GM23248 (cell line): ENCODE results near the gene CISH. TPM values are rescaled to one million over a fixed set of nuclear protein-coding genes. Genes with fewer than 3 reads are reported as not detected.

Experiments
- DNase-seq: peaks from one replicate; pipeline ENCODE4 v3.0.0-alpha.2; 2015
- H2AFZ ChIP-seq: fragments of 200-600 bp; sonication (generic); 2 replicates; pipeline ENCODE4 v1.6.1; 2016; ENCODE audit warnings: antibody characterized with exemption
- H3F3A ChIP-seq: fragments of 200-600 bp; sonication (generic); 2 replicates; pipeline ENCODE4 v1.6.1; 2016; ENCODE audit warnings: mild to moderate bottlenecking, antibody characterized with exemption, mixed run types; ENCODE audit not compliant: insufficient read depth
- H3K27ac ChIP-seq: fragments of 200-600 bp; sonication (generic); 2 replicates; pipeline ENCODE4 v1.5.1; 2016; ENCODE audit warnings: mild to moderate bottlenecking
- H3K27me3 ChIP-seq: fragments of 200-600 bp; sonication (generic); replicated peaks from 2 replicates; pipeline ENCODE4 v1.6.1; 2016; ENCODE audit warnings: mild to moderate bottlenecking; ENCODE audit not compliant: insufficient read depth
- H3K36me3 ChIP-seq: fragments of 200-600 bp; sonication (generic); 2 replicates; pipeline ENCODE4 v1.6.1; 2016; ENCODE audit warnings: low read depth, mild to moderate bottlenecking
- H3K4me1 ChIP-seq: fragments of 200-600 bp; sonication (generic); 2 replicates; pipeline ENCODE4 v1.6.1; 2016; ENCODE audit warnings: mild to moderate bottlenecking; ENCODE audit not compliant: insufficient read depth
- H3K4me2 ChIP-seq: fragments of 200-600 bp; sonication (generic); one replicate; pipeline ENCODE4 v1.6.1; 2016; ENCODE audit warnings: mild to moderate bottlenecking; ENCODE audit not compliant: unreplicated experiment
- H3K4me3 ChIP-seq: fragments of 200-600 bp; sonication (generic); 2 replicates; pipeline ENCODE4 v1.5.1; 2016; ENCODE audit warnings: mild to moderate bottlenecking
- H3K79me2 ChIP-seq: fragments of 200-600 bp; sonication (generic); 2 replicates; pipeline ENCODE4 v1.6.1; 2016; ENCODE audit warnings: mild to moderate bottlenecking; ENCODE audit not compliant: insufficient read depth
- H3K9ac ChIP-seq: fragments of 200-600 bp; sonication (generic); 2 replicates; pipeline ENCODE4 v1.6.1; 2016; ENCODE audit warnings: mild to moderate bottlenecking
- H3K9me2 ChIP-seq: fragments of 200-600 bp; sonication (generic); 2 replicates; pipeline ENCODE4 v1.6.1; 2016; ENCODE audit warnings: mixed run types, mild to moderate bottlenecking, moderate library complexity; ENCODE audit not compliant: insufficient read depth
- H3K9me3 ChIP-seq: fragments of 200-600 bp; sonication (generic); one replicate; pipeline ENCODE4 v1.6.1; 2017; ENCODE audit warnings: low read depth
- H4K20me1 ChIP-seq: fragments of 200-600 bp; sonication (generic); 2 replicates; pipeline ENCODE4 v1.6.0; 2016; ENCODE audit not compliant: insufficient read depth
- EZH2 ChIP-seq: fragments of 200-600 bp; sonication (generic); IDR thresholded peaks from 2 replicates; pipeline ENCODE4 v1.6.1; 2018; ENCODE audit warnings: antibody characterized with exemption, mild to moderate bottlenecking; ENCODE audit not compliant: insufficient read depth, poor library complexity, severe bottlenecking
- EZH2phosphoT487 ChIP-seq: fragments of 200-600 bp; sonication (generic); IDR thresholded peaks from 2 replicates; pipeline ENCODE4 v1.6.1; 2018; ENCODE audit warnings: antibody characterized with exemption, moderate library complexity, mild to moderate bottlenecking, low read depth; ENCODE audit not compliant: insufficient read depth
- WGBS, 2 experiments: methylation state at CpG; one replicate each; pipeline ENCODE4 v1.1.6; 2015 to 2017; ENCODE audit warnings: low lambda C conversion rate in 2 of 2, low coverage in 1 of 2; ENCODE audit errors: missing lambda C conversion rate in 2 of 2; 5-methylcytosine and 5-hydroxymethylcytosine counted together
- in situ Hi-C: fragments of 300-500 bp; cut with MboI; formaldehyde crosslinking; loops from 2 replicates; pipeline ENCODE4 v1.15.0; 2020
- polyA plus RNA-seq: library from polyadenylated mRNA; unstranded; fragments of >200 nt; fragmentation: Nextera tagmentation; extraction: Ambion mirVana; gene quantifications from 2 replicates; pipeline ENCODE4 v1.2.1, GENCODE V29; 2016
- total RNA-seq: library from RNA; depleted of rRNA; stranded (reverse); fragments of >200 nt; shearing (Covaris generic); gene quantifications from 2 replicates; pipeline ENCODE4 v1.2.3, GENCODE V29; 2014

Gene CISH
- total and polyA plus RNA-seq, 2 experiments from 2014 or later, result 1.1 to 1.6 TPM

DNA sequence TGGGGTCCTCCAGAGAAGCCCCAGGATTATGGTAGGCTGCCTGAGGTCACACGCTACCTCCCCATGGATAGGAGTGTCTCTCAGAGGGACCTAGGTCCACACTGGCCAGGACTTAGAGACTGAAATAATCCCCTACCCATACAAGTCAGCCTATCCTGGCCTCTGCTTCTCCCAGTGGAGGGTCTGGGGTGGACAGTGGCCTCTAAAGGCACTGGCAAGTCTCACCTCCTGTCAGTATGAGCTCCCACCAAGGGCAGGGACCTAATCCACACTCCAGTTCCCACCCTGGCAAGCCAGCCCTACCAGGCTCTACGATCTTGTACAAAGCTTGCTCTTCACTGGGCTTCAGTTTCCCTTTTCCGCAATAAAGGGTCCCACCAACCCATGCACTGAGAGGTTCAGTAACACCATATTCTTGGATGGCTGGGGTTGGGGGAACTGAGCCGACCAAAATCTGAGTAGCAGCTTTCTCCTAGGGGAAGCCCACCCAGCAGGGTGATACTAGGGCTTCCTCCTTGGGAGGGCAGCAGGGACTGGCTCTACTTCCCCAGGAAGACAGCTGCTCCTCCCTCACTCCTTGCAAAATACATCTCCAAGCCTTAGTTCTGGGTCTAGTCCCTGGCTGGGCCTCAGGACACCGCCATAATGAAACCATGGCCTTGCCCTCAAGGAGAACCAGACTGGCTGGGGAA, 2.4 kb downstream of the CISH start:
- in situ Hi-C loops, result no loop called here
- WGBS, 2 experiments, result 84 to 90% methylated on average over 5 of the region's 5 CpGs
- no peak for TF ChIP-seq EZH2
- no peak for TF ChIP-seq EZH2phosphoT487

DNA sequence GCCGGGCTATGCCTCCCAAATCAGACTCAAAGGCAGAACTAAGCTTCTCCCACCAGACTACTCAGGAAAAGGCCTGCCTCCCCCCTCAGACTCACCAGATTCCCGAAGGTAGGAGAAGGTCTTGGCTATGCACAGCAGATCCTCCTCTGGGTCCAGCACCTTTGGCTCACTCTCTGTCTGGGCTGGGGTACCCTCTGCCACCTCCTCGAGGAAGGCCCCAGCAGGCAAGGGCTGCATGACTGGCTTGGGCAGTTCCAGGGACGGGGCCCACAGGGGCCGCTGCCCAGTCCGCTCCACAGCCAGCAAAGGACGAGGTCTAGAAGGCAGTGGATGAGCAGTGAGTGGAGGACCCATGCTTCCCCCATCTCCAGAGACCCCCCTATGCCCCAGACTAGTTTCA, 3.3 kb downstream of the CISH start:
- no peak overlapping the region for H2AFZ ChIP-seq
- TF ChIP-seq EZH2 (no peak), EZH2phosphoT487 (no peak)
- no peaks in the 10 kb centered on the region for H3K79me2 ChIP-seq
- 79 to 80% methylated on average over 7 of the region's 7 CpGs for WGBS, 2 experiments
- in situ Hi-C loops, result no loop called here
- no peaks in the 10 kb centered on the region for H4K20me1 ChIP-seq
- no peaks in the 10 kb centered on the region for H3K9me2 ChIP-seq
- no peak overlapping the region for H3K4me3 ChIP-seq
- no peaks in the 10 kb centered on the region for H3K27me3 ChIP-seq
- no peaks in the 10 kb centered on the region for H3K9me3 ChIP-seq
- H3K36me3 ChIP-seq, result no peaks in the 10 kb centered on the region
- DNase-seq, result no peak
- no peak overlapping the region for H3K4me2 ChIP-seq
- H3K27ac ChIP-seq, result no peak overlapping the region
- no peak overlapping the region for H3K9ac ChIP-seq
- H3K4me1 ChIP-seq, result no peaks in the 10 kb centered on the region
- H3F3A ChIP-seq, result no peaks in the 10 kb centered on the region

More for the DNA sequence above, 2.4 kb downstream of the CISH start:
- Histone ChIP-seq H3K4me2 (no peak overlapping the region), H3K36me3 (no peaks in the 10 kb centered on the region), H3K4me1 (no peaks in the 10 kb centered on the region), H3K9me3 (no peaks in the 10 kb centered on the region), H3K9me2 (no peaks in the 10 kb centered on the region), H3K4me3 (no peak overlapping the region), H3F3A (no peaks in the 10 kb centered on the region), H3K79me2 (no peaks in the 10 kb centered on the region), H2AFZ (no peak overlapping the region), H4K20me1 (no peaks in the 10 kb centered on the region), H3K27ac (no peak overlapping the region), H3K9ac (no peak overlapping the region), H3K27me3 (no peaks in the 10 kb centered on the region)
- DNase-seq, result no peak

DNA sequence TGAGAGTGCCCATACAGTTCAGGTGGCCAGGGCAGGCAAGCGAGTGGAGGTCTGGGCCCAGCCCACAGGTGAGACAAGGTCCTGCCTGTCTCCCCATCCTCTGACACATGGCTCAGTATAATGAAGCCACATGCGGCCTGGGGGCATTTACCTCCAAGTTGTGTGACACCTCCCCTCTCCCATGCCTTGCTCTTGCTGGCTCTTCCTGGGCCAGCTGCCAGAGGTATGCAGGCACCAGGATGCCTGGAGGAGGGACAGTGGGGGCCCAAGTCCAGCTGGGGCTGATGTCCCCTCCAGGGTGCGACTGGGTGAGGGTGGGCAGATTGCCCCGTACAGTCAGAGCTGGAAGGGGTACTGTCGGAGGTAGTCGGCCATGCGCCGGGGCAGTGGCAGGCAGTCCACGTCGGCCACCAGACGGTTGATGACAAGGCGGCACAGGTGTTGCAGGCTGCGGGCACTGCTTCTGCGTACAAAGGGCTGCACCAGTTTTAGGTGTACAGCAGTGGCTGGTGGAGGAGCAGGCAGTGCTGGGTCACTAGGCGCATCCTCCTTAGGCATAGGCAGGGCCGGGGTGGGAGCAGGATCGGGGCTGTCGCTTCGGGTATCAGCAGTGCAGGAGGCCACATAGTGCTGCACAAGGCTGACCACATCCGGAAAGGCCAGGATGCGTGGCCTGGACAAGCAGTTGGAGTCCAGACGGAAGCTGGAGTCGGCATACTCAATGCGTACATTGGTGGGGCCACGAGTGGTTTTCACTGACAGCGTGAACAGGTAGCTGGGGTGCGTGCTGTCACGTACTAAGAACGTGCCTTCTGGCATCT, 4.1 kb downstream of the CISH start:
- 93 to 95% methylated on average over 29 of the region's 29 CpGs for WGBS, 2 experiments
- Histone ChIP-seq H3K9me3 (no peaks in the 10 kb centered on the region), H3K4me2 (no peak overlapping the region), H3K27me3 (no peaks in the 10 kb centered on the region), H3K4me3 (no peak overlapping the region), H3F3A (0 out of 2 replicates have a peak, but pooled peaks cover 2% of the 10 kb centered on the region), H4K20me1 (no peaks in the 10 kb centered on the region), H3K9me2 (no peaks in the 10 kb centered on the region), H3K79me2 (no peaks in the 10 kb centered on the region), H3K9ac (no peak overlapping the region), H3K4me1 (peaks cover 2% of the 10 kb centered on the region), H2AFZ (no peak overlapping the region), H3K36me3 (no peaks in the 10 kb centered on the region), H3K27ac (no peak overlapping the region)
- TF ChIP-seq EZH2phosphoT487, result no peak
- no peak for TF ChIP-seq EZH2
- in situ Hi-C loops, result no loop called here
- DNase-seq, result no peak

DNA sequence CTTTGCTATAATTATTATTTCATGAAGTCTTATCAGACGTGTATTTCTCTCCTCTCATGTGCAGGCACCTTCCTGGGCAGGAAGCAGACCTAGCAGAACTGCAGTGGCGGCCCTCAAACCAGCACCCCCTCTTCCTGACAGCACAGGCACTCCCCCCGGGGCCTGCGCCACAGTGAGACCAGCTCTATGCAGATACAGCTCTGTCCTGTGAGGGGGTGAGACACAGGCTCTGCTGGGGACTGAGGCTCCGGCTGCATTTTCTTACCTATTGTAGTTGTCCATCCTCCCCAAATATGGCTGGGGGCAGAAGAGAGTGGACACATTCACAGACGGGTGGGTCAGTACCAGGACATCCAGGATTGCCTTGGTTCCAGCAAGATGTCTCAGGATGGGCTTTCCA, 5.0 kb downstream of the CISH start:
- in situ Hi-C loops, result no loop called here
- DNase-seq, result no peak
- H4K20me1 ChIP-seq, result no peaks in the 10 kb centered on the region
- no peak overlapping the region for H3K4me2 ChIP-seq
- 60 to 69% methylated on average over 6 of the region's 6 CpGs for WGBS, 2 experiments
- no peak overlapping the region for H2AFZ ChIP-seq
- no peak overlapping the region for H3K9ac ChIP-seq
- no peaks in the 10 kb centered on the region for H3K9me3 ChIP-seq
- H3K27me3 ChIP-seq, result no peaks in the 10 kb centered on the region
- peaks cover 11% of the 10 kb centered on the region for H3K4me1 ChIP-seq
- no peaks in the 10 kb centered on the region for H3K36me3 ChIP-seq
- H3K9me2 ChIP-seq, result no peaks in the 10 kb centered on the region
- TF ChIP-seq EZH2, result no peak
- TF ChIP-seq EZH2phosphoT487, result no peak
- H3K27ac ChIP-seq, result no peak overlapping the region
- H3K4me3 ChIP-seq, result no peak overlapping the region
- peaks cover 8% of the 10 kb centered on the region; the same call in 1 of the 2 replicates for H3F3A ChIP-seq
- H3K79me2 ChIP-seq, result no peaks in the 10 kb centered on the region
